ENCODE data around the gene NCBP3.

Gene NCBP3

DNA sequence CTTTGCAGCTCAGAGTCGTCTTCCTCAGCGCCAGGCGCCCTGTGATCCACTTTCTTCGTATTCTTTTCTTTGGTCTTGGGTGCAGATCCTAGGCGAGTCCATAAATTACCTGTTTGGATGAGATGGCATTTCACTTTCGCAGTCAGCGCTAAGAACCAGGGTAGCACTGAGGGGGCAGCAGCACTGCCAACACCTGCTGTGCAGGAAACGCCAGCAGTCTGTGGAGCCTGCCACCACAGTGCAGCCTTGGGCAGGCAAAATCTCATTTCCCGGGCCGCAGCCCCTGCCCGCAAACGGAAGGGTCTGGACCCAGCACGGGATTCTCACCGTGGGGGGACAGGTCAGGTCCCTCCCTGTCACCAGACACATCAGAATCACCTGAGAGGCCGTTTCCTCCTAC lies 32.9 kb downstream of the NCBP3 start:
- DNase-seq (ENCODE audit: low read depth in 1 of 2, low spot score in 1 of 2): no peak

DNA sequence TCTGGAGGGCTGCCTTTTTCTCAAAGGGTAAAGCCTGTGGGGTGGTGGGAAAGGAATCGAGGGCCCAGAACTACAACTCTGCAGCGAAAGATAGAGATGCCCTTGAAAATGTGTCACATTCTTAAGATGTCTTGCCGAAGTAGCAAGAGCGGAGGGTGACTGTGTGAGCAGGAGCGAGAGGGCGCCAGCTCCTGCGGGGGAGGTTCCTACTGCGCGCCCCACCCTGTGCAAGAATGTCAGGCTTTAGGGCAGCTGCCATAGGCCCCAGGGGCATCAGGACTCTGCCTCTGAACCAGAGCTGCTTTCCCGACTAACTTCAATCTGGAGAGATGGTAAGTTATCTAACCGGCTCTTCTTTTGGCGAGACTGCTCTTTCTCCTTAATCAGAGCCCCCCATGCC lies 33.3 kb downstream of the NCBP3 start:
- no peak for DNase-seq (ENCODE audit: low read depth in 1 of 2, low spot score in 1 of 2)

- no peak for DNase-seq (ENCODE audit: low read depth in 1 of 2, low spot score in 1 of 2)
These were observed 33.8 kb downstream of the NCBP3 start for GRCh38 chr17:3812284-3812683.

- no peak for DNase-seq (ENCODE audit: low read depth in 1 of 2, low spot score in 1 of 2)
These were observed 36.0 kb downstream of the NCBP3 start for GRCh38 chr17:3810019-3810418.

DNA sequence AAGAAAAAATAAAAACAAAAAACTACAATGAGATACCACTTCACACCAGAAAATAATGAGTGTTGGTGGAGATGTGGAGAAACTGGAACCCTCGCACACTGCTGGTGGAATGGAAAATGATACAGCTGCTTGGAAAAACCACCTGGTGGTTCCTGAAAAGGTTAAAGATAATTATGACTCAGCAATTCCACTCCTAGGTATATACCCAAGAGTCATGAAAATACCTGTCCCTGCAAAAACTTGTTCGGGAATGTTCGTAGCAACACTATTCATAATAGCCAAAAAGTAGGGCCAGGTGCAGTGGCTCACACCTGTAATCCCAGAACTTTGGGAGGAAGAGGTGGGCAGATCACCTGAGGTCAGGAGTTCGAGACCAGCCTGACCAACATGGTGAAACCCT lies 36.9 kb downstream of the NCBP3 start:
- DNase-seq (ENCODE audit: low read depth in 1 of 2, low spot score in 1 of 2): no peak

GRCh38 chr17:3808701-3809100 lies 37.3 kb downstream of the NCBP3 start:
- no peak for DNase-seq (ENCODE audit: low read depth in 1 of 2, low spot score in 1 of 2)

GRCh38 chr17:3805581-3805980 lies 40.5 kb downstream of the NCBP3 start:
- no peak for DNase-seq (ENCODE audit: low read depth in 1 of 2, low spot score in 1 of 2)

DNA sequence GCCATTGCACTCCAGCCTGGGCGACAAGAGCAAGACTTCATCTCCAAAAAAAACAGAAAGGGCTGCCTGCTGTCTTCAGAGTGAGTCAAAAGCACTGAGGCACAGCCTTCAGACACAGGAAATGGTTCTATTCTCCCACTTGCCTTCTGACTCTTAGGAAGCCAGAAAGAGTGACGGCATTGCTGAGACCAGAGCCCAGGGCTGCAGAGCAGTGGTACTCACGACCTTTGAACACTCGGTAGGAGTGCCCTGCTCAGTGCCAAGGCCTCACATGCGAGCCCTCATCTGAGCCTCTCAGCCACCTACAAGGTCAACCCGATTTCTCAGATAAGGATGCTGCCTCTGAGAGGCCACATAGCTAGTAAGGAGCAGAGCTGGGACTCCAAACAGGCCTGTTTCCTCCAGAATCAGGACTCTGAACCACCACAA lies 41.5 kb downstream of the NCBP3 start:
- no peak for DNase-seq (ENCODE audit: low read depth in 1 of 2, low spot score in 1 of 2)

DNA sequence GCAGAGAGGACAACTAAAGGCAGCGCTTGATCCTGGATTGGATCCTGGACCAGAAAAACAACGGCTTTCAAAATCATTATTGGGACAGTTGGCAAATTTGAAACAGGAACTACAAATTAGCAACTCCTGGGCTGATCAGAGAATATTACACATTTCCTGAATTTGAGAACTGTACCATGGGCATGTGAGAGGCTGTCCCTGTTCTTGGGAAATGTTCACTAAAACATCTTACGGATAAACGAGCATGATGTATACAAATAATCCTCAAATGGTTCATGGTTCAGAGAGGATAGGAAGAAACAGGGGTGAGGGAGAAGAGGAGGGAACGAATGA lies 42.8 kb downstream of the NCBP3 start:
- no peak for DNase-seq (ENCODE audit: low read depth in 1 of 2, low spot score in 1 of 2)

GRCh38 chr17:3802461-3803307 lies 43.4 kb downstream of the NCBP3 start:
- DNase-seq (ENCODE audit: low read depth in 1 of 2, low spot score in 1 of 2): no peak

- no peak for DNase-seq (ENCODE audit: low read depth in 1 of 2, low spot score in 1 of 2)
These were observed 44.3 kb downstream of the NCBP3 start for GRCh38 chr17:3801792-3802191.

DNA sequence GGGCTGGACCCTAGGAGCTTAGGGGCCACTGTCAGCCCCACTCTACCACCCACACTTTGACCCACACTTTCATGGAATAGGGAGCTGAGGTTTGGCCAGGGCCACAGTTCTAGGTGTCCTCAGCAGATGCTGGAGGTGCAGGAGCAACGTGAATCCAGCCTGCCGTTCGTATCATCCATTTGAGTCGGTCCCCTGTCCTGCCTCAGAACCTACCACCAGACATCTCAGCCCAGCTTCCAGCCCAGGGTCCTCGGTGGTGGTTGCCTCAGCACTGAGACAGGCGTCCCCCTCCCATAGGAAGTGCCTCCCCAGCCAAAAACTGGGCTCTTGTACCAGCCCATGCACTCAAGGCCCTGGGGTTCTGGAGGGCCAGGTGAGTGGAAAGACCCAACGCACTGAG lies 44.7 kb downstream of the NCBP3 start:
- no peak for DNase-seq (ENCODE audit: low read depth in 1 of 2, low spot score in 1 of 2)

GRCh38 chr17:3800362-3801271 lies 45.4 kb downstream of the NCBP3 start, which contains the start of gene ITGAE:
Gene ITGAE (minus strand): TSS chr17:3801188. CDS start chr17:3801144, 44 bp downstream.
- DNase-seq (ENCODE audit: low read depth in 1 of 2, low spot score in 1 of 2): no peak

- DNase-seq (ENCODE audit: low read depth in 1 of 2, low spot score in 1 of 2): no peak
These were observed 46.7 kb downstream of the NCBP3 start for GRCh38 chr17:3799181-3799945.

- no peak for DNase-seq (ENCODE audit: low read depth in 1 of 2, low spot score in 1 of 2)
These were observed 47.5 kb downstream of the NCBP3 start for GRCh38 chr17:3798273-3799180.

- no peak for DNase-seq (ENCODE audit: low read depth in 1 of 2, low spot score in 1 of 2)
These were observed 49.2 kb downstream of the NCBP3 start for GRCh38 chr17:3796822-3797170.

GRCh38 chr17:3796110-3796821 lies 49.8 kb downstream of the NCBP3 start:
- DNase-seq (ENCODE audit: low read depth in 1 of 2, low spot score in 1 of 2): peak in 1 of 2 donors; percentile 45

DNA sequence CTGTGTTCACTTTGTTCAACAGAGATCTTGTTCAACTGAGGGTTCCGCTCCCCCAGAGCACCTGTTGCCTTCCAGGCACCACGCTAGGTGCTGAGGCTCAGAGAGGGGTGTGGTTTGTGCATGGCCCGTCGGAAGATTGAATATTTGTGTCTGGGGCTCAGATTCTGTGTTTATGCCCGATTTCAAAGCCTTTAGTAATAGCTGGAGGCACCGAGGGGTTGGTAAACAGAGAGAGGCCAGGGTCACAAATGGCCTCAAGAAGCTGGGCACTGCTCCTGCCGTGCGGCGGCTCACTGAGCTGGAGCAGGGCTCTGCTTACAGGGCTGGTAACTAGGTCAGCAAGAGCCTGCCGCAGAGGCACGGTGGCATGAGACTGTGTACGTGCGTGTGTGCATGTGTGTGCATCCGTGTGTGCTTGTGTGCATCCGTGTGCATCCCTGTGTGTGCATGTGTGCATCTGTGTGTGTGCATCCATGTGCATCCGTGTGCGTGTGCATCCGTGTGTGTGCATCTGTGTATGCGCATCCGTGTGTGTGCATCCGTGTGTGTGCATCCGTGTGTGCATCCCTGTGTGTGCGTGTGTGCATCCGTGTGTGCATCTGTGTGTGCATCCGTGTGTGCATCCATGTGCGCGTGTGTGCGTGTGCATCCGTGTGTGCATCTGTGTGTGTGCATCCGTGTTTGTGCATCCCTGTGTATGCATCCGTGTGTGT lies 50.5 kb downstream of the NCBP3 start:
- DNase-seq (ENCODE audit: low read depth in 1 of 2, low spot score in 1 of 2): no peak

Measured in activated CD4-positive, alpha-beta T cell treated with anti-CD3 and anti-CD28 coated beads, Interleukin-2, amount 50 U/mL, for 24 hours (primary cell).